ENCODE data around the gene WASL. TPM values are rescaled to one million over a fixed set of nuclear protein-coding genes. Genes with fewer than 3 reads are reported as not detected.

Gene WASL
- total RNA-seq, 2 experiments from 2014 or later = 4.4 to 6.3 TPM

DNA sequence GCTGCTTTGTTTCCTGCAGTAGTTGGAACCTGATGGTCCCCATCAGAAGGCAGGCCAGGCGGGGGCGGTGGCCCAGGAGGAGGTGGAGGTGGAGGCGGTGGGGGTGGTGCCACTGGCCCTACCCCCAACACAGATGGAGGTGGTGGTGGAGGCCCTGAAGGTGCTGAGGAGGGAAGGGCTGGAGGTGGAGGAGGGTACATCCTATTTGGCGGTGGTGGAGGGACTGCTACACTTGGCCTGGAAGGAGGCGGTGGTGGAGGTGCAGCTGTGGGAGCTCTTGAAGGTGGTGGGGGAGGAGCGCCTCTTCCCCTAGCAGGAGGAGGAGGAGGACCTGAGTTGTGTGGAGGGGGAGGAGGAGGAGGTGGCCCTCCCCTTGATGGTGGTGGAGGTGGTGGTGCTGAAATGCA lies 56.3 kb downstream of the WASL start:
- Histone ChIP-seq H3K4me3 (ENCODE audit: low read depth, low read length, poor library complexity, severe bottlenecking) (no peak overlapping the region), H3K27ac (ENCODE audit: low read depth, low read length, poor library complexity, severe bottlenecking) (no peak overlapping the region), H3K4me1 (ENCODE audit: insufficient read depth, low read length, poor library complexity, severe bottlenecking) (no peaks in the 10 kb centered on the region), H2AFZ (ENCODE audit: low read length) (no peak overlapping the region), H4K20me1 (ENCODE audit: insufficient read depth, low read length) (no peaks in the 10 kb centered on the region), H3K9me2 (ENCODE audit: insufficient read depth, low read length) (no peaks in the 10 kb centered on the region), H3K9me3 (ENCODE audit: low read length) (no peaks in the 10 kb centered on the region), H3K79me2 (ENCODE audit: insufficient read depth, low read depth, low read length) (no peaks in the 10 kb centered on the region), H3K4me2 (ENCODE audit: low read length) (no peak overlapping the region), H3K36me3 (ENCODE audit: insufficient read depth, low read length) (peaks cover 71% of the 10 kb centered on the region)
- ChIA-PET CTCF (ENCODE audit: unreplicated experiment) (no interaction called here), POLR2A (interaction anchor here (0.6 to 1.2 kb wide), 3 partner anchors 9 to 163 kb away, joined by 3 to 4 read pairs (median 4); partner anchors contain the start of gene WASL)
- TF ChIP-seq, protein P1, sequence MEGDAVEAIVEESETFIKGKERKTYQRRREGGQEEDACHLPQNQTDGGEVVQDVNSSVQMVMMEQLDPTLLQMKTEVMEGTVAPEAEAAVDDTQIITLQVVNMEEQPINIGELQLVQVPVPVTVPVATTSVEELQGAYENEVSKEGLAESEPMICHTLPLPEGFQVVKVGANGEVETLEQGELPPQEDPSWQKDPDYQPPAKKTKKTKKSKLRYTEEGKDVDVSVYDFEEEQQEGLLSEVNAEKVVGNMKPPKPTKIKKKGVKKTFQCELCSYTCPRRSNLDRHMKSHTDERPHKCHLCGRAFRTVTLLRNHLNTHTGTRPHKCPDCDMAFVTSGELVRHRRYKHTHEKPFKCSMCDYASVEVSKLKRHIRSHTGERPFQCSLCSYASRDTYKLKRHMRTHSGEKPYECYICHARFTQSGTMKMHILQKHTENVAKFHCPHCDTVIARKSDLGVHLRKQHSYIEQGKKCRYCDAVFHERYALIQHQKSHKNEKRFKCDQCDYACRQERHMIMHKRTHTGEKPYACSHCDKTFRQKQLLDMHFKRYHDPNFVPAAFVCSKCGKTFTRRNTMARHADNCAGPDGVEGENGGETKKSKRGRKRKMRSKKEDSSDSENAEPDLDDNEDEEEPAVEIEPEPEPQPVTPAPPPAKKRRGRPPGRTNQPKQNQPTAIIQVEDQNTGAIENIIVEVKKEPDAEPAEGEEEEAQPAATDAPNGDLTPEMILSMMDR (conservative IDR thresholded peaks at IDR 0.05; ENCODE audit: low read length) = no peak
- TF ChIP-seq EZH2phosphoT487 (IDR thresholded peaks at IDR 0.05; ENCODE audit: borderline replicate concordance, low read depth, low read length) = no peak
- DNase-seq (ENCODE audit: low spot score) = no peak
- intact Hi-C loops (cut with micrococcal nuclease; ENCODE audit: unreplicated experiment) = no loop called here
- no TSS peak for BruUV-seq (replicated peaks)

DNA sequence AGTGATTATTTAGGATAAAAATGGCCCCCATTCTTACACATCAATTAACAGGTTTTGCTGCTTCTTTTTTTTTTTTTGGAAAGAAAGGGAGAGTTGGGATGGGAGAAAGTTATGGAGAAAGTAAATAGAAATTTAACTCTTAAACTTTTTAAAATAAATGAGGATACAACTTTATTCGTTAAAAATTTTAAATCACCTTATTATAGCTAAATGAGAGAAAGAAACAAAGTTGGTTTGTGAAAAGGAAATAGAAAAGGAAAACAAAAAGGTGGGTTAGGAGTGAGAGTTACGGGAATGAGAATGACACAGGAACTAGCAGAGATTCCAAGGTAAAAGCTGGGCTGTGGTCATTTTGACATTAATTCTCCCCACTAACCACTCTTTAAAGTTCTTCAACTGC lies 58.3 kb downstream of the WASL start:
- Histone ChIP-seq H3K36me3 (ENCODE audit: insufficient read depth, low read length) (peaks cover 60% of the 10 kb centered on the region), H3K27ac (ENCODE audit: low read depth, low read length, poor library complexity, severe bottlenecking) (no peak overlapping the region), H4K20me1 (ENCODE audit: insufficient read depth, low read length) (no peaks in the 10 kb centered on the region), H2AFZ (ENCODE audit: low read length) (no peak overlapping the region), H3K4me3 (ENCODE audit: low read depth, low read length, poor library complexity, severe bottlenecking) (no peak overlapping the region), H3K9me2 (ENCODE audit: insufficient read depth, low read length) (no peaks in the 10 kb centered on the region), H3K4me2 (ENCODE audit: low read length) (no peak overlapping the region), H3K4me1 (ENCODE audit: insufficient read depth, low read length, poor library complexity, severe bottlenecking) (no peaks in the 10 kb centered on the region), H3K9me3 (ENCODE audit: low read length) (no peaks in the 10 kb centered on the region), H3K79me2 (ENCODE audit: insufficient read depth, low read depth, low read length) (no peaks in the 10 kb centered on the region)
- intact Hi-C loops (cut with micrococcal nuclease; ENCODE audit: unreplicated experiment) = no loop called here
- CTCF ChIA-PET (ENCODE audit: unreplicated experiment) = no interaction called here
- BruUV-seq (replicated peaks) = no TSS peak
- no peak for TF ChIP-seq EZH2phosphoT487 (IDR thresholded peaks at IDR 0.05; ENCODE audit: borderline replicate concordance, low read depth, low read length)
- TF ChIP-seq, protein P1 (conservative IDR thresholded peaks at IDR 0.05; ENCODE audit: low read length) = no peak
- POLR2A ChIA-PET = interaction anchor here (0.6 to 1.5 kb wide), 5 partner anchors 15 to 230 kb away, joined by 3 to 4 read pairs (median 3); no protein-coding TSS in a partner anchor
- DNase-seq (ENCODE audit: low spot score) = no peak

DNA sequence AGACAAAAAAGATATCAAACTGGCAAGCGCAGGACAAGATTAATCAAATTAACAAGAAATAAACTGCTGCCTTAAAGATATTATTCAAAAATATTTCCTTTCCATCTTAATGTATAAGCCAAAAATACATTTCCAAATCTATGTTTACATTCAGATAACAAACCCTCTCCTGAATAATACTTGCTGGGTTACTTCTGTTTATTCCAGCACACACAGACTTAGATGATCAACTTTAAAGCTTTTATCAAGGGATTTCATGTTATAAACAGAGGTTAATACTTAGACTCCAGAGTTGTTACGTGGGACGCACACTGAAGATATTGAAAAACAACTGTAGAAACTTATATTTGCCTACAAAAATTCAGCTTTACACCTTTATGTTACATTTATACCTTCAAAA lies 59.6 kb downstream of the WASL start:
- no peaks in the 10 kb centered on the region for H4K20me1 ChIP-seq (ENCODE audit: insufficient read depth, low read length)
- ChIA-PET POLR2A (interaction anchor here (0.8 to 1.4 kb wide), 2 partner anchors 20 to 24 kb away, joined by 3 read pairs; no protein-coding TSS in a partner anchor), CTCF (ENCODE audit: unreplicated experiment) (no interaction called here)
- BruUV-seq (replicated peaks) = no TSS peak
- intact Hi-C loops (cut with micrococcal nuclease; ENCODE audit: unreplicated experiment) = no loop called here
- no peaks in the 10 kb centered on the region for H3K9me2 ChIP-seq (ENCODE audit: insufficient read depth, low read length)
- TF ChIP-seq, protein P1 (conservative IDR thresholded peaks at IDR 0.05; ENCODE audit: low read length) = no peak
- TF ChIP-seq EZH2phosphoT487 (IDR thresholded peaks at IDR 0.05; ENCODE audit: borderline replicate concordance, low read depth, low read length) = no peak
- no peak overlapping the region for H2AFZ ChIP-seq (ENCODE audit: low read length)
- H3K79me2 ChIP-seq (ENCODE audit: insufficient read depth, low read depth, low read length) = no peaks in the 10 kb centered on the region
- H3K4me2 ChIP-seq (ENCODE audit: low read length) = no peak overlapping the region
- no peak overlapping the region for H3K27ac ChIP-seq (ENCODE audit: low read depth, low read length, poor library complexity, severe bottlenecking)
- no peak overlapping the region for H3K4me3 ChIP-seq (ENCODE audit: low read depth, low read length, poor library complexity, severe bottlenecking)
- no peak for DNase-seq (ENCODE audit: low spot score)
- no peaks in the 10 kb centered on the region for H3K4me1 ChIP-seq (ENCODE audit: insufficient read depth, low read length, poor library complexity, severe bottlenecking)
- H3K36me3 ChIP-seq (ENCODE audit: insufficient read depth, low read length) = peaks cover 47% of the 10 kb centered on the region
- no peaks in the 10 kb centered on the region for H3K9me3 ChIP-seq (ENCODE audit: low read length)
